D721Med (cell line): ENCODE data around the gene ATP2B2.

Experiments
- DNase-seq: peaks from one replicate; pipeline ENCODE4 v3.0.0; 2011; ENCODE audit warnings: low spot score; ENCODE audit not compliant: insufficient read length
- FAIRE-seq: peaks from 2 replicates; lab custom pipeline; 2011; peaks lifted over from hg19 to GRCh38; lab: Jason Lieb, UNC
- CTCF ChIP-seq: IDR thresholded peaks from 2 replicates; pipeline ENCODE4 v1.5.1; 2012; ENCODE audit warnings: mild to moderate bottlenecking, control low read depth; ENCODE audit not compliant: insufficient read depth; ENCODE audit errors: missing control alignments

ATP2B2 gene

GRCh38 chr3:10467904-10468612 lies 37.3 kb downstream of the ATP2B2 start:
- no peak for TF ChIP-seq CTCF
- DNase-seq (no peak), FAIRE-seq (no peak)

GRCh38 chr3:10467204-10467603 lies 38.2 kb downstream of the ATP2B2 start:
- no peak for DNase-seq
- TF ChIP-seq CTCF, result no peak
- no peak for FAIRE-seq

- no peak for FAIRE-seq
- TF ChIP-seq CTCF, result no peak
- DNase-seq, result no peak
Measured at GRCh38 chr3:10466186-10466585, 39.2 kb downstream of the ATP2B2 start.

GRCh38 chr3:10465161-10465560 lies 40.2 kb downstream of the ATP2B2 start:
- DNase-seq (no peak), FAIRE-seq (no peak)
- no peak for TF ChIP-seq CTCF

GRCh38 chr3:10463533-10464434 lies 41.6 kb downstream of the ATP2B2 start:
- DNase-seq (peak; percentile 96), FAIRE-seq (no peak)
- TF ChIP-seq CTCF, result no peak

GRCh38 chr3:10462641-10463532 lies 42.5 kb downstream of the ATP2B2 start:
- TF ChIP-seq CTCF, result no peak
- DNase-seq, result no peak
- no peak for FAIRE-seq
